CD4-positive, alpha-beta T cell treated with Interleukin-6 at 100 ng/mL for 8 hours (primary cell): ENCODE data around the gene DCAF8.

Source experiments
- DNase-seq: peaks from one replicate; pipeline ENCODE4 v3.0.0-alpha.2; 2020; ENCODE audit warnings: mixed read lengths, low spot score

Gene DCAF8

GRCh38 chr1:160169553-160170399, 92.6 kb downstream of the DCAF8 start:
- no peak for DNase-seq

DNA sequence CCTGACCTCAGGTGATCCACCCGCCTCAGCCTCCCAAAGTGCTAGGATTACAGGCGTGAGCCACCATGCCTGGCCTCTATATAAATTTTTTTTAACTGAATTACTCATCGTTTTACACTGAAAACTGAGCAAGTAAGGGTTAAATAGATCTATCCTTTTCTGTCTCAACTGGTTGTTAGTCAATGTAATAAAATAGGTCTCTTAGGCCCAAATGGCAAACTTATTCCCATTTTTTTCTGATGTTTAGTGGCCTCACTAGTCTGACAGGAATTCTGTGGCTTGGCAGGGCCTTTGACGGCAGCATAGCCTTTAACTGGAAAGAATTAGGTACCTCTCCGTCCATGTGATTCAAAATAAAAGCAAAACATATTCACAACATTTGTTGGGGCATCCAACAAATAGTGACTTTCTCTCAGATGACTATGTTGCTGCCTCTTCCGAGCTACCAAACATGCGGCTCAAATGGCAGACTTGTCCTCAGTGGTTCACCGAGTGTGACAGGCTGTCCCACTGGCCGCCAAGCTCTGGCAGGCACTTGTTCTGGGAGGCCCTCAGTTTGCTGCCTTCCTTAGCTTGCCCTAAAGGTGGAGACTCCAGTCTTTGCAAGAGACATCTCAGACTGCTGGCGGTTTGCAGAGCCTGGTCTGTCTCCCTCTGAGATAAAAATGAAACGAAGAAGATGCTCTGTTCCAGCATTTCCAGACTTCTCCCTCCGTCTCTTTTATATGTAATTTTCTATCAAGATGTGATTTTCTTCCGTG, 93.6 kb downstream of the DCAF8 start:
- DNase-seq, result no peak

DNA sequence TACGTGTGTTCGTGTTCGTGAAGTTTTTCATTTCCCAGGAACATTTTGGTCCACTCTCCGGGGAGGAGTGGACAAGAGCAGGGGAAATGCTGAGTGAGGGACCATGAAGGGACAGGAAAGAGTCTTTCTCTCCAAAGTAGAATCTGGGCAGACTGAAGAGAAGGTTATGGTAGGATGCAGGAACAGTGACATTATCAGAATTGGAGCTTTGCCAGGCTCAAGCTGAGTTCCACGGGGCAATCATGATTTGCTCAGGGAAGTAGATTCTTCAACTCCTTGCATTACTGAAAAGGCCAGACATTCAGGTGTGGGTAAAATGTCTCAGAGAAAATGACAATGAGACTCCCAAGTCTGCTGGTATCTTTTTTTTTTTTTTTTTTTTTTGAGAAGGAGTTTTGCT, 94.3 kb downstream of the DCAF8 start:
- DNase-seq, result no peak

GRCh38 chr1:160167580-160167979, 94.8 kb downstream of the DCAF8 start:
- no peak for DNase-seq

GRCh38 chr1:160167056-160167455, 95.3 kb downstream of the DCAF8 start:
- no peak for DNase-seq

GRCh38 chr1:160166166-160166868, 96.0 kb downstream of the DCAF8 start:
- DNase-seq, result no peak
